Kidney epithelial cell (primary cell): ENCODE measurements around the gene LAMC2. TPM values are rescaled to one million over a fixed set of nuclear protein-coding genes. Genes with fewer than 3 reads are reported as not detected.

Source experiments
- DNase-seq: peaks from one replicate; pipeline ENCODE4 v3.0.0-alpha.2; 2010; ENCODE audit warnings: low read depth
- H3K27me3 ChIP-seq: 2 replicates; pipeline ENCODE4 v1.6.0; 2011; ENCODE audit warnings: low read length; ENCODE audit not compliant: control insufficient read depth, insufficient read depth
- H3K36me3 ChIP-seq: 2 replicates; pipeline ENCODE4 v1.5.1; 2011; ENCODE audit warnings: low read length; ENCODE audit not compliant: control insufficient read depth, insufficient read depth
- H3K4me3 ChIP-seq: 2 replicates; pipeline ENCODE4 v1.5.1; 2011; ENCODE audit warnings: low read depth, mild to moderate bottlenecking, control low read depth, low read length
- CTCF ChIP-seq: IDR thresholded peaks from 2 replicates; pipeline ENCODE4 v1.5.1; 2011; ENCODE audit warnings: mild to moderate bottlenecking, moderate library complexity, low read length, control low read depth, inconsistent platforms; ENCODE audit not compliant: insufficient read depth, poor library complexity, severe bottlenecking
- total RNA-seq: library from RNA; depleted of rRNA; stranded (reverse); fragments of >200 nt; gene quantifications from 2 replicates; pipeline ENCODE4 v1.2.3, GENCODE V29; 2015

LAMC2 gene
- total RNA-seq, 1 donor from 2014 or later: 1,180 TPM

DNA sequence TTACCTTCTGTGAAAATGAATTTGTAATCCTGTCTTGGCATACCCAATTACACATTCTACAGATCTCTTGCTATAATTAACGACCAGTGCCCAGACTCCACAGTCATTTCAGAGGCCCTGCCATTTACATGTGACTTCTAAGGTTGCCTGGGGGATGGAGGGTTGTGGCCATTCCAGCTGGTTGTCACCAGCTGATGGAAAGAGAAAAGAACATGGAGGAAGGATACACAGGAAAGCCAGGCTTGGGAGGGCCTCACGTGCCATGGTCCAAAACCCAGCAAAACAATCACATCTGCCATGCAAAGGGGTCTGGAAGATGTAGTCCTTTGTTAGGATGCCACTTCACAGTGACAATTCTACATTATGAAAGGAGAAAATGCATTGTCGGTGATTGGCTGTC is 59.3 kb downstream of the LAMC2 start:
- H3K27me3 ChIP-seq: no peaks in the 10 kb centered on the region
- TF ChIP-seq CTCF: no peak
- no peak for DNase-seq

GRCh38 chr1:183246436-183246835 is 60.4 kb downstream of the LAMC2 start:
- Histone ChIP-seq H3K27me3 (no peaks in the 10 kb centered on the region), H3K36me3 (no peaks in the 10 kb centered on the region), H3K4me3 (no peak overlapping the region)
- no peak for TF ChIP-seq CTCF
- no peak for DNase-seq

More for the DNA sequence above, 59.3 kb downstream of the LAMC2 start:
- H3K4me3 ChIP-seq: no peak overlapping the region
- H3K36me3 ChIP-seq: no peaks in the 10 kb centered on the region

DNA sequence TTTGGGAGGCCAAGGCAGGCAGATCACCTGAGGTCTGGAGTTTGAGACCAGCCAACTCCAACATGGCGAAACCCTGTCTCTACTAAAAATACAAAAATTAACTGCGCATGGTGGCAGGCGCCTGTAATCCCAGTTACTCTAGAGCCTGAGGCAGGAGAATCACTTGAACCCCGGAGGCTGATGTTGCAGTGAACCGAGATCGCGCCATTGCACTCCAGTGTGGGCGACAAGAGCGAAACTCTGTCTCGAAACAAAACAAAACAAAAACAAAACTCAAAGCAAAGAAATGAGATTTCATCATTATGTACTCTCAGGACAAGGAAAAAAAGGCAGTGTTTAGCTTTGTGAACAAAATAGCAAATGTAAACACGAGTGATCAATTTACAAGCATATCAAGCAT is 61.0 kb downstream of the LAMC2 start:
- DNase-seq: no peak
- H3K4me3 ChIP-seq: no peak overlapping the region
- no peaks in the 10 kb centered on the region for H3K36me3 ChIP-seq
- no peak for TF ChIP-seq CTCF
- H3K27me3 ChIP-seq: no peaks in the 10 kb centered on the region

- TF ChIP-seq CTCF: no peak
- Histone ChIP-seq H3K27me3 (no peaks in the 10 kb centered on the region), H3K36me3 (no peaks in the 10 kb centered on the region), H3K4me3 (no peak overlapping the region)
- DNase-seq: no peak
Observed at GRCh38 chr1:183247484-183247883, 61.4 kb downstream of the LAMC2 start.

- TF ChIP-seq CTCF: no peak
- no peak for DNase-seq
- H3K36me3 ChIP-seq: no peaks in the 10 kb centered on the region
- H3K27me3 ChIP-seq: no peaks in the 10 kb centered on the region
- no peak overlapping the region for H3K4me3 ChIP-seq
Observed at GRCh38 chr1:183247931-183248330, 61.9 kb downstream of the LAMC2 start.

DNA sequence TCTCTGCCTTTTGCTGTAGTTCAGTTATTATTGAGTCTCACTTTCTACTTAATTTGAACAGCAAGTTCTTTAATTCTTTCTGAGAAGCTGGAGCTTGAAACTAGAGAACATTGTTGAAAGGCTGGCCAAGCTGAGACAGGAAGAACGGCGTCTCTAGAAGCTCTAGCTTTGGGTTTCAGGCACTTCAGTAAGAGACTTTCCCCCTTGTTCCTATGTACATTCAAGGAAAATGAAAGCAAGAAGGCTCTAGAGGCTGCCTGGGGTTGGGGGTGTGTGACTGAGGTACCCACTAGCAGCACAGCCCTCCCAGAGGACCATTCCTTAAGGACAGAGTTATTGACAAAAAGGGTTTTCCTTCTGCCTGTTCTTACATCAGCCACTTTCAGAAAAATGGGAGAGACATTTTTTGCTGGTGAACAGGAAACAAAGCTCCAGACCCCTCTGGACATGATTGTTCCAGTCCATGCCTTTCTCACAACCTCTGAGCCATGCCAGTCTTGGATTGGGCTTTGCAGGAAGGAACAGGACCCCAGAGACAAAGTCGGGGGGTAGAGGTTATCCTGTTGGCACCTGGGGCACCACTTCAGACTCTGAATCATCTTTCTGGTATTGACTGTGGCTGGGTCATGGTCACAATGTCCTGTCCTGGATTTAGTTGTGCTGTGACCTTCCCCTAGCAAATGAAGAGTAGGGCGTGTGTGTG is 63.1 kb downstream of the LAMC2 start:
- no peak for DNase-seq
- Histone ChIP-seq H3K4me3 (no peak overlapping the region), H3K36me3 (no peaks in the 10 kb centered on the region), H3K27me3 (no peaks in the 10 kb centered on the region)
- no peak for TF ChIP-seq CTCF
